ENCODE measurements around the gene COLEC11. TPM values are rescaled to one million over a fixed set of nuclear protein-coding genes. Genes with fewer than 3 reads are reported as not detected.
A peak's percentile ranks its signal among the peaks of the same experiment; 100 is the strongest.

Gene COLEC11
- total RNA-seq, 1 donor from 2014 or later, result not detected

GRCh38 chr2:3578987-3579386, 15.9 kb upstream of the COLEC11 start:
- H3K4me3 Mint-ChIP-seq (ENCODE audit: unreplicated experiment), result no peak overlapping the region
- H3K9me3 Mint-ChIP-seq (ENCODE audit: unreplicated experiment), result no peaks in the 10 kb centered on the region
- TF ChIP-seq CTCF (IDR thresholded peaks at IDR 0.05), result no peak
- H3K27me3 Mint-ChIP-seq (ENCODE audit: unreplicated experiment), result no peaks in the 10 kb centered on the region
- no peak overlapping the region for H3K27ac Mint-ChIP-seq (ENCODE audit: unreplicated experiment)
- H3K36me3 Mint-ChIP-seq (ENCODE audit: unreplicated experiment), result peaks cover 66% of the 10 kb centered on the region
- DNase-seq (ENCODE audit: extremely low spot score, unreplicated experiment), result no peak
- peaks cover 43% of the 10 kb centered on the region for H3K4me1 Mint-ChIP-seq (ENCODE audit: unreplicated experiment)

- Mint-ChIP-seq H3K36me3 (ENCODE audit: unreplicated experiment) (peaks cover 66% of the 10 kb centered on the region), H3K27me3 (ENCODE audit: unreplicated experiment) (no peaks in the 10 kb centered on the region), H3K4me1 (ENCODE audit: unreplicated experiment) (peaks cover 46% of the 10 kb centered on the region), H3K27ac (ENCODE audit: unreplicated experiment) (no peak overlapping the region), H3K9me3 (ENCODE audit: unreplicated experiment) (no peaks in the 10 kb centered on the region), H3K4me3 (ENCODE audit: unreplicated experiment) (no peak overlapping the region)
- DNase-seq (ENCODE audit: extremely low spot score, unreplicated experiment), result no peak
- TF ChIP-seq CTCF (IDR thresholded peaks at IDR 0.05), result no peak
These were observed 14.5 kb upstream of the COLEC11 start for GRCh38 chr2:3580449-3580848.

DNA sequence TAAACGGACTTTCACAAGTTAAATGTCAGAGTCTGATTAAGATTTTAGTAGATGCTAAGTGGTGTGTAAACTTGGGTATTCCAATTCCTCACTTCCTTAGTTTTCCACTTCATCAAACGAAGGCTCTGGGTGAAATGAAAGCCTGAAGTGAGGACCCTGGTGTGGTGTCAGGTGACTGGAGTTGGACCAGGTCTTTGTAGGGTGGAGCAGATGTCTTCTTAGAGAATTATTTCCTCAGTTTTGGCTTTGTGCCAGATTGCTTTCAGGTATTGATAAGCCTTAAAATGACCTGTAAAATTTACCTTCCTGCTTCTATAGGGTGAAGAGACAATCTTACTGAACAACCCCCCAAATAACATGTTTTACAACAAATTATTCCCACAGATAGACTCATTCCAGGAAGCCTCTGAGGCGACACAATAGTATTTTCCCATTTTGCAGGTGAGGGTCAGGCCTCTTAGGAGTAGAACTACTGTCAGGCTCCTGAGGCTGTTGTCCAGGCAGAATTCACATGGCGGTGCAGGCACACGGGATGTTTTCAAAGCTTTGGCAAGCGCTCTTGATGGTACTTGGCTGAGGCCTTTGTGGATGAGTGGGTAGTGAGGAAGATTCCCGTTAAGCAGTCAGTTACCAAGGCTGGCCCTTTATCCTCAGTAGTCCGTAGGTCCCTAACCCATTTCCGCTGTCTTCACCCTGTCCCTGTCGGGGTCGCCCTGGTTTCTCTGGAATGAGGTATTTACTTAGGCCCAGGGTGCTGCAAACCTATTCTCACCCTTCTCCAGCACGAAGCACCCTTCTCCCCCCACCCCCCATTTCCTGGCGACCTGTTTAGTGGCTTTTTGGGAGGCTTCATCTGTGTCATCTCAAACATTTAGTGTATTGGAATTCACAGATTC, 13.3 kb upstream of the COLEC11 start:
- H3K9me3 Mint-ChIP-seq (ENCODE audit: unreplicated experiment), result no peaks in the 10 kb centered on the region
- no peaks in the 10 kb centered on the region for H3K27me3 Mint-ChIP-seq (ENCODE audit: unreplicated experiment)
- no peak overlapping the region for H3K27ac Mint-ChIP-seq (ENCODE audit: unreplicated experiment)
- H3K4me1 Mint-ChIP-seq (ENCODE audit: unreplicated experiment), result peaks cover 46% of the 10 kb centered on the region
- no peak for TF ChIP-seq CTCF (IDR thresholded peaks at IDR 0.05)
- no peak for DNase-seq (ENCODE audit: extremely low spot score, unreplicated experiment)
- no peak overlapping the region for H3K4me3 Mint-ChIP-seq (ENCODE audit: unreplicated experiment)
- peaks cover 58% of the 10 kb centered on the region for H3K36me3 Mint-ChIP-seq (ENCODE audit: unreplicated experiment)

GRCh38 chr2:3584076-3584475, 10.8 kb upstream of the COLEC11 start:
- H3K27me3 Mint-ChIP-seq (ENCODE audit: unreplicated experiment), result no peaks in the 10 kb centered on the region
- peak overlapping the region; percentile 62 for H3K27ac Mint-ChIP-seq (ENCODE audit: unreplicated experiment)
- H3K4me3 Mint-ChIP-seq (ENCODE audit: unreplicated experiment), result no peak overlapping the region
- DNase-seq (ENCODE audit: extremely low spot score, unreplicated experiment), result no peak
- no peaks in the 10 kb centered on the region for H3K9me3 Mint-ChIP-seq (ENCODE audit: unreplicated experiment)
- peaks cover 25% of the 10 kb centered on the region for H3K4me1 Mint-ChIP-seq (ENCODE audit: unreplicated experiment)
- H3K36me3 Mint-ChIP-seq (ENCODE audit: unreplicated experiment), result peaks cover 38% of the 10 kb centered on the region
- no peak for TF ChIP-seq CTCF (IDR thresholded peaks at IDR 0.05)

DNA sequence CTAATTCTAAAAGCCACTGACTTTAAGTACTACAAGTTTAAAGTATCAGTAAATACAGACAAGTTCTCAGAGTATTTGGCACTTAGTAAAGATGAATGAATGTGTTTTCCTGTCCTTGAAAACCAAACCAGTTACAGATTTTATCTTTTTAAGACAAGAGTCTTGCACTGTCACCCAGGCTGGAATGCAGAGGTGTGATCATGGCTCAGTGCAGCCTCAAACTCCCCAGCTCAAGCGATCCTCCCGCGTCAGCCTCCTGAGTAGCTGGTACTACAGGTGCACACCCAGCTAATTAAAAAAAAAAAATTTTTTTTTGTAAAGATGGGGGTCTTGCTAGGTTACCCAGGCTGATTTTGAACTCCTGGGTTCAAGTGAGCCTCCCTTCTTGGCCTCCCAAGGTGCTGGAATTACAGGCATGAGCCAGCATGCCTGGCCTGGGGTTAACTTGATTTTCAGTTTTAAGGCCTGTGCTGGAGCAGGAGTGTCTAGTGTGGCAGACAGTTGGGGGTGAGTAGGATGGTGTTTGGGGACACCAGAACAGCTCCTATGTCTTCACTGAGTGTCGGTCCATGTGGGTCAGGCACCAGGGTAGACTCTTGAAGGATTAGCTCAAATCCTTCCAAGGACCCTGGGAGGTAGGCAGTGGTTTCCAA, 10.2 kb upstream of the COLEC11 start:
- no peak overlapping the region for H3K4me3 Mint-ChIP-seq (ENCODE audit: unreplicated experiment)
- H3K27me3 Mint-ChIP-seq (ENCODE audit: unreplicated experiment), result no peaks in the 10 kb centered on the region
- peak overlapping the region; percentile 78 for H3K27ac Mint-ChIP-seq (ENCODE audit: unreplicated experiment)
- no peak for TF ChIP-seq CTCF (IDR thresholded peaks at IDR 0.05)
- no peaks in the 10 kb centered on the region for H3K9me3 Mint-ChIP-seq (ENCODE audit: unreplicated experiment)
- no peak for DNase-seq (ENCODE audit: extremely low spot score, unreplicated experiment)
- H3K4me1 Mint-ChIP-seq (ENCODE audit: unreplicated experiment), result peaks cover 20% of the 10 kb centered on the region
- H3K36me3 Mint-ChIP-seq (ENCODE audit: unreplicated experiment), result peaks cover 31% of the 10 kb centered on the region

Data from osteocyte (in vitro differentiated cells).